GM19025 (cell line): ENCODE results near the gene ZC3H12D.
A peak's percentile ranks its signal among the peaks of the same experiment; 100 is the strongest.
"Not testable (repeated sequence)": the region's sequence is repeated elsewhere in the genome, so short reads cannot be mapped to it uniquely, and the experiment has no call there.

ENCODE experiments used
- ATAC-seq: cut with Tn5 transposase; IDR thresholded peaks from one replicate; pipeline ENCODE4 v1.9.1; 2021; ENCODE audit warnings: mild to moderate bottlenecking, low read depth, moderate library complexity; ENCODE audit not compliant: unreplicated experiment

The ZC3H12D gene

DNA sequence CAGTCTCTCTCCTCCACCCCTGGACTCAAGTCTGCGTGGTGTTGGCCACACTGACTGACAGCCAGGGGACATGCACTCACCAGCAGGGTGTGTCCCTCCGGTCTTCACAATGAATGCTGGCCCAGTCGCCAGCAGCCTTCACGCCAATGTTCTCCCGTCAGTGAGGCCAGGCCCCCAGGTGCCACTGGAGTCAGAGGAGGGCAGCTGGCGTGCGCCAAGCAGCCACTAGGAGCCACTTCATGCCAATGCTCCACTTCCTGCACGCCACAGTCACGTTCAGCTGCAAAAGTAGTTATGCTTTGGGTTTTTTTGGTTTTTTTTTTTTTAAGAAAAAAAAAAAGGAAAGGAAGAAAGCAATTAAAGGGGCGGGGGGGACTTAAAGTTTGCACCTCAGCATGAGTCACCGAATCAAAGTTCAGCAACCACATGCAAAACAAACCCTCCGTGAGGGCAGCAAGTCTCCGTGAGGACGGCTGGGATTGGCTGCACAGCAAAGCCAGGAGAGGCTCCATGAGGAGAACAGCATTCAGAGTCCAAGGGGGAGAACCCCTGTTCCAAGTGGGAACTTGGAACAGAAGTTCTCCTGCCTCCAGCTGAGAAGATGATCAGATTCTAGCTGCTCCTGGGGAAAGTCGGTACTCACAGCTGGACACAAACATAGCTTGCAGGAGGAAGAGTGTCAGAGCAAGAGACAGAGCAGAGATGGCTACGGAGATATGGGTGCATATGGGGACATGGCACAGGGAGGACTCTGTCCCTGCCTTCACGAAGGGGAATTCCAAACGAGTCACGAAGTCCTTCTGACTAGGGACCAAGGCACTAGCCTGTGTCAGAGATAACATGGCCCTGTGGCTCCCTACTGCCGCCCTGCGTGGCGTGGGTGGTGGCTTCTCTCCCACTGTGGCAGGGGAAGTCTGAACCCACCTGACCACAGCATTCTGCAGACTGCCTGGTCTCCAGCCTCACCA, at the start of gene ZC3H12D:
Gene ZC3H12D (minus strand): TSS at position 282 of the 968 bp plus-strand sequence. CDS start 10,471 bp downstream, outside the sequence.
- peak; percentile 40 for ATAC-seq

DNA sequence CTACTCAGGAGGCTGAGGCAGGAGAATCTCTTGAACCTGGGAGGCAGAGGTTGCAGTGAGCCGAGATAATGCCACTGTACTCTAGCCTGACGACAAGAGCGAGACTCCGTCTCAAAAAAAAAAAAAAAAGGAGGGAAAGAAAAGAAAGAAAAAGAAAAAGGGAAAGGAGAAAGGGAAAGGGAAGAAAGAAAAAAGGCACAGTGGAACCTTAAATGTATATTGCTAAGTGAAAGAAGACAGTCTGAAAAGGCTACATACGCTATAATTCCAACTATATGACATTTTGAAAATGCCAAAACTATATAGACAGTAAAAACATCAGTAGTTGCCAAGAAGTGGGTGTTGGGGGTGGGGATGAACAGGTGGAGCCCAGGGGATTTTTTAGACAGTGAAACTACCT, 44.8 kb upstream of the ZC3H12D start:
- no peak for ATAC-seq

- ATAC-seq = no peak
Measured at GRCh38 chr6:149515494-149515893, 30.7 kb upstream of the ZC3H12D start.

DNA sequence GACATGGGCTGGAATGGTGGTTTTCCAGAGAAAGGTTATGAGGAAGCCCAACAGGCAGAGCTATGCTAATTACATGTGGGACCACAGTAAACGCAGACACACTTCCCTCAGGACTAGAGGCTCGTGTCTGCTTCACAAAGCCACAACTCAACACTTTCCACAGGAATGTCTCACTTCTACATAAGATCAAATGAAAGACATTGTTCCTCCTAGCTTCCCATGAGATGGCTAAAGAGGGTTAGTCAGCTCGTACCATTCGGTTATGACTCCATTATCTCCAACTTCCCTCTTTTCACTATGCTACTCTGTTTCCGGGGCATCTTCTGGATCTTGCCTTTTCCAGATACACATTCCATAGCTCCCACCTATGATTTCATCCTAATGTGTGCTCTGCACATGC, 29.1 kb upstream of the ZC3H12D start:
- no peak for ATAC-seq

GRCh38 chr6:149510793-149511512, 26.1 kb upstream of the ZC3H12D start:
- ATAC-seq = no peak

- ATAC-seq = no peak
Measured at GRCh38 chr6:149508485-149508884, 23.7 kb upstream of the ZC3H12D start.

DNA sequence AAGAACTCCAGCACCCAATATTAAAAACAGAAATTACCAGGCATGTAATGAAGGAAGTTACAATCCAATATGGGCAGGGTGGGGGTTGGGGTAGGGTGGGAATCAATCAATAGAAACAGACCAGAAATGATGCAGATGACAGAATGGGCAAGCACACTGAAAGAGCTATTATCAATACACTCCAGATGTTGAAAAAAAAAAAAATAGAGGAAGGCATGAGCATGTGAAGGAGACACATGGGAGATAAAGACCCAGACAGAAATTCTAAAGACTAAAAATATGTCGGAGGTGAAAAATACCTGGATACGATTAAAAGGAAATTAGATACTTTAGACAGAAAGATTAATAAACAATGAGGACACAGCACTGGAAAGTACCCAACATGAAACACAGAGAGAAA, 19.1 kb upstream of the ZC3H12D start:
- ATAC-seq = no peak

GRCh38 chr6:149503276-149503675, 18.5 kb upstream of the ZC3H12D start:
- no peak for ATAC-seq

GRCh38 chr6:149501768-149502167, 17.0 kb upstream of the ZC3H12D start:
- no peak for ATAC-seq

GRCh38 chr6:149501201-149501600, 16.4 kb upstream of the ZC3H12D start:
- no peak for ATAC-seq

DNA sequence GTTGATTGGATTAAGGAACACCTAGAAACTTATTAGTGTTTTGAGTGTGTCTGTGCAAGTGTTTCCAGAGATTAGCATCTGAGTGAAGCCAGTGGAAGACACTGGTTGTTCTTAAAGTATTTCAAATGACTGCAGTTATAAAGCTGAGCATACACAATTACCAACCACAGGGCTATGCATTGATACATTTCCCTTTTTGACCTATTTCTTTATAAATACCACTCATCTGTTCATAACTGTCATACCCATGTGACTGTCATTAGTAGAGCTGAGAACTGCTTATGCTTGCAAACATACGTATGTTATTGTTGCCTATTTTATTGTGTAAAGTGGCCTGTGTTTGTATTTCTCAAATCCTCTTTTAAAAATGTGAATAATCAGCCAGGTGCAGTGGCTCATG, 15.3 kb upstream of the ZC3H12D start:
- no peak for ATAC-seq

DNA sequence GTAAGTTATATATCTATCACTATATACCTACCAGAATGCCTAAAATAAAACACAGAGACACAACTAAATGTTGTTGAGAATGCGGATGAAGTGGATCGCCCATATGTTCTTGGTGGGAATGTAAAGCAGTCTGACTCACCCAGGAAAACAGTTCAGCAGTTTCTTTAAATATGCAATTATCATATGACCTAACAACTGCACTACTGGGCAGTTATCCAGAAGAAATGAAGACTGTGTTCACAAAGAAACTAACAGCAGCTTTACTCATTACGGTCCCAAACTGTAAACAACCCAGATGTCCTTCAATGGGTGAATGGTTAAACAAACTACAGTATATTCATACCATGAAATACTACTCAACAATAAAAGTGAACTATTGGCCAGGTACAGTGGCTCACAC, 14.3 kb upstream of the ZC3H12D start:
- no peak for ATAC-seq

DNA sequence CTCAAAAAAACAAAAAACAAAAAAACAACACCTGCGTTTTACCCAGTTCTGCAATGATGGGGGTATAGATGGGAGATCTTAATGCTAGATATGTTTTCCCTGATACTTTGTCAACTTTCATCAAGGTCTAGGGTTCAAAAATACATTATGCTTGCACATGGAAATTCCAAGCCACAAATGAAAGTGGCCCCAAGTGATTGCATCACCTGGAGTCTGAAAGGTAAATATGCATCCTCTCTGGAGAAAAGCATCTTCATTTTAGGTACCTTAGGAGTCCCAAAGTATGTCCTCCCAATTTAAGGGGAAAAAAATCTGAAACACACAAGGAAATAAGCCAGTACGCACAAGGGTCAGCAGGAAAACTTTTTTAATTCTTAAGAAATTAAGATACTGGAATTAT, 12.6 kb upstream of the ZC3H12D start:
- ATAC-seq = no peak

DNA sequence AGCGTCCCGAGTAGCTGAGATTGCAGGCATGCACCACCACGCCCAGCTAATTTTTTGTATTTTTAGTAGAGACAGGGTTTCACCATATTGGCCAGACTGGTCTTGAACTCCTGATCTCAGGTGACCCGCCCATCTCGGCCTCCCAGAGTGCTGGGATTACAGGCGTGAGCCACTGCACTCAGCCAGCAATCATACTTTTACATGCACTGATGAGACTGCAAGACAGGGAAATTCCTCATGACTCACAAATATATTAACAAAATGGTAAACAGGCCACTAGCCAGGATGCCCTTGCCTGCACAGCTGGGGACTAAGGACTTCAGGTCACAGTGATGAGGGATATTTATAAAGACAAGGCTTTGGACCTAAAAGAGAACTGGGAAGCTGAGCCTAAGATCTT, 11.8 kb upstream of the ZC3H12D start:
- not testable (repeated sequence) for ATAC-seq

GRCh38 chr6:149495349-149496016, 10.7 kb upstream of the ZC3H12D start:
- not testable (repeated sequence) for ATAC-seq

DNA sequence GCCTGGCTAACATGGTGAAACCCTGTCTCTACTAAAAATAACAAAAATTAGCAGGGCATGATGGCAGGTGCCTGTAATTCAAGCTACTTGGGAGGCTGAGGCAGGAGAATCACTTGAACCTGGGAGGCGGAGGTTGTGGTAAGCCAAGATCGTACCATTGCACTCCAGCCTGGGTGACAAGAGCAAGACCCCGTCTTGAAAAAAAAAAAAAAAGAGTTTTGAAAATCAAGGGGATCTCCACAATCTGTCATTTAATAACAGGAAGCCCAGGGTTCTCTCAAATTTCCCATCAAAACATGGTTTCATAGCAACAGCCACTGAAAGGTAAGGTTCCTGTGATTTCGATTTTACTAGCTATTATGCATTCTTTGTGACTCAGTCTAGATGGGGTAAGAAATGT, 10.0 kb upstream of the ZC3H12D start:
- ATAC-seq = peak; percentile 80

- ATAC-seq = no peak
Measured at GRCh38 chr6:149493761-149494320, 9.0 kb upstream of the ZC3H12D start.

- no peak for ATAC-seq
Measured at GRCh38 chr6:149492798-149493343, 8.1 kb upstream of the ZC3H12D start.

DNA sequence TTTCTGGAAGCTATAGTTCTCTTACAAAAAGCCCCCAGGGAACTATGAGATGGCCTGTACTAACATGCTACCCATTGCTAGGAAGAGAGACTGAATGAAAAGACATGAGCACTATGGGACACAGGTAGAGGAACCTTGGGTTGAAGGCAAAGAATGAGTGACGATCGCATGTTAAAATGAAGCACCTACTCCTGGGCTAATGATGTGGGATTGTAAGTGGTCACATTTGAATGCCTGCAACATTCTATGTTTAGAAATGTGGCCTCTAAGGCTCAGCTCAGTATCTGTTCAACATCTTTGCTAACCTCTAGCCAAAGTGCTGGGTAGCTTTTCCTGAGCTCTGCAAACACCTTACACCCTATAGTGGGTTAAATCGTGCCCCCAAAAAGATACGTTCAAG, 5.2 kb upstream of the ZC3H12D start:
- ATAC-seq = no peak

- no peak for ATAC-seq
Measured at GRCh38 chr6:149488815-149489214, 4.0 kb upstream of the ZC3H12D start.
